ENCODE measurements around the gene ACTN4.
A peak's percentile ranks its signal among the peaks of the same experiment; 100 is the strongest.
"Not testable (repeated sequence)": the region's sequence is repeated elsewhere in the genome, so short reads cannot be mapped to it uniquely, and the experiment has no call there.

ACTN4 gene

DNA sequence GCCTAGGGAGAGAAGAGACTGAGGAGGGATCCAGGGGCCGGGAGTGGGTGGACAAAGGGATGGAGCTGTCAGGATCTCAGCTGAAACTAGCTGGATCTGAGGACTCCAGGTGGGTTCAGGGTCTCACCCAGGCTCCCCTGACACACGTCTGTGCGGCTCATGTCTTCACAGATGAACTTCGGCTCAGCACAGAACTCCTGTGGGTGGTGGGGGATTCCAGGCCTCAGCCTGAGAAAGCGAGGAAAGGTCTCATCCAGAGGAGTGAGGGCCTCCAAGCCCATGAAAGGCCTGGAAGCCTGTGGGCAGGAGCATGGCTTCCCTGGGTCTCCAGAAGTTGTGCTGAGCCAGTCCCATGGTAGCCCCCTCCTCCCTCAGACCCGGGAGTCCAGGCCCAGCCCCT lies 95.5 kb downstream of the ACTN4 start:
- DNase-seq = no peak

DNA sequence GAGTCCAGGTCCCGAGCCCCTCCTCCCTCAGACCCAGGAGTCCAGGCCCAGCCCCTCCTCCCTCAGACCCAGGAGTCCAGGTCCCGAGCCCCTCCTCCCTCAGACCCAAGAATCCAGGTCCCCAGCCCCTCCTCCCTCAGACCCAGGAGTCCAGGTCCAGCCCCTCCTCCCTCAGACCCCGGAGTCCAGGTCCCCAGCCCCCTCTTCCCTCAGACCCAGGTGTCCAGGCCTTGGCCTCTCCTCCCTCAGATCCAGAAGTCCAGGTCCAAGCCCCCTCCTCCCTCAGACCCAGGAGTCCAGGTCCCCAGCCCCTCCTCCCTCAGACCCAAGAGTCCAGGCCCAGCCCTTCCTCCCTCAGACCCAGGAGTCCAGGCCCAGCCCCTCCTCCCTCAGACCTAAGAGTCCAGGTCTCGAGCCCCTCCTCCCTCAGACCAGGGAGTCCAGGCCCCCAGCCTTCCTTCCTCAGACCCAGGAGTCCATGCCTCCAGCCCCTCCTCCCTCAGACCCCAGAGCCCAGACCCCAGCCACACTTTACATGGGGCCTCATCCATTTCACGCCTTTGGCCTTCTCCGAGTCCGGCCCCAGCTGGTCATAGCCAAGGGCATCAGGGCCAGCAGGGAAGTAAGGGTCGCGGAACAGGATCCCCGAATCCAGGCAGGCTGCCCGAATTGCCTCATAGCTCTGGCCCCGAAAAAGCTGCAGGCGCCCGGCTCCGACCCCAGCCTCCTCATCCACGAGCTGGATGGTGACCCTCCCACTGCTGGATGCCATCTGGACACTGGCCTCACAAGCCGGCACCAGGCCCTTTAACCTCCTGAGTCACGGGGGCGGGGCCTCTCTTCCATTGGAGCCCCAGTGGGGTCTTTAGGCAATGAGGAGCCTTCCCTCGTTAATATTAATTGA lies 96.2 kb downstream of the ACTN4 start:
- DNase-seq = no peak

DNA sequence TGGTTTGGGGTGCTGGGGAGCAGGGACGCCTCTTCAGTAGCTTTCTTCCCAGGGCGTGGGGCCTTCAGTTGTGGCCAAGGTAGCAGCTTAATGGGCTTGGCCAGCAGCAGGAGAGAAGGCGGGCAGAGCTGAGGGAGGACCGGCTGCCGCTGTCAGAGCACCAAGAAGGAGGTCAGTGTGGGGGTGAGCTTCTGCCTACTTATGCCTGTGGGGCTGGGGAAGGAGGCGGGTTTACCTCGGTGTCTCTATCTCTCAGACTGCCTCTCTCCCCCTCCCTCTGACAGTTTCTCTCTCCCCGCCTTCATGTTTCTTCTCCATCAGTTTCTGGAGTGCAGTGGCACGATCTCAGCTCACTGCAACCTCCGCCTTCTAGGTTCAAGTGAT lies 96.8 kb downstream of the ACTN4 start, which contains the start of gene CAPN12:
Gene CAPN12 (minus strand): TSS at position 177 of the 384 bp plus-strand sequence. CDS start 309 bp downstream, outside the sequence.
- no peak for DNase-seq

DNA sequence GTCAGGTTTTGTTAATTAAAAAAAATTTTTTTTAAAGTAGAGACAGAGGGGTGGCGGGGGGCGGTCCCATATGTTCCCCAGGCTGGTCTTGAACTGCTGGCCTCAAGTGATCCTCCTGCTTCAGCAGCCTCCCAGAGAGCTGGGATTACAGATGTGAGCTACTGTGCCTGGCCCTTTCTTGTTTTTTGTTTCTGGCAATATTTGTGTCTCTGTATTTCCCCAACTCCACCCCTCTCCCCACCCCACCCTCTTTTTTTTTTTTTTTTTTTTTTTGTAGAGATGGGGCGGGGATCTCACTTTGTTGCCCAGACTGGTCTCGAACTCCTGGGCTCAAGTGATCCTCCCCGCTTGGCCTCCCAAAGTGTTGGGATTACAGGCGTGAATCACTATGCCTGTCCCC lies 97.4 kb downstream of the ACTN4 start:
- DNase-seq = no peak

DNA sequence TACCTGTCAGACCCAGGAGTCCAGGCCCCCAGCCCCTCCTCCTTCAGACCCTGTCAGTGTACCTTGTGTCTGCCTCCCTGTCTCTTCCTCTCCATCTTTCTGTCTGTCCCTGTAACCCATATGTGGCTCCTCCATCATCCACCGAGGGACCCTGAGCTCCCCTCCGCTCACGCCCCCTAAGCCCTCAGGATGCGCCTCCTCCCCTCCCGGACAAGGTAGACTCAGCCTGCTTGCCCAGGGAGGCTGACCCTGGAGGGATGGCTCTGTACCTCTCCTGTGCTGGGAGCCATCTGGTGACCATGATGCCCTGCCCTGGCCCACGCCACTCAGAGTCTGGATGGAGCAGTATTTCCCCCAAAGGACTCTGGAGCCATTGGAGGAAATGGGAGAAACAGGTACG lies 97.9 kb downstream of the ACTN4 start:
- DNase-seq = no peak

DNA sequence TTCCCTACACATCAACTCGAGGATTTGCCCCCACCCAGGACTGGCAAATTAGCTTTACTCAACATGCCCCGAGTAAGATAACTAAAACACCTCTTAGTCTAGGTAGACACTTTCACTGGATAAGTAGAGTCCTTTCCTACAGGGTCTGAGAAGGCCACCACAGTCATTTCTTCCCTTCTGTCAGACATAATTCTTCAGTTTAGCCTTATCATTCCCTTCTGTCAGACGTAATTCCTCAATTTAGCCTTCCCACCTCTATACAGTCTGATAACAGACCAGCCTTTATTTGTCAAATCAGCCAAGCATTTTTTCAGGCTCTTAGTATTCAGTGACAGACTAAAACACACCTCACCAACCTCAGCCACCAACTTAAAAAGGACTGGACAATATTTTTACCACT lies 106.3 kb downstream of the ACTN4 start:
- not testable (repeated sequence) for DNase-seq

DNA sequence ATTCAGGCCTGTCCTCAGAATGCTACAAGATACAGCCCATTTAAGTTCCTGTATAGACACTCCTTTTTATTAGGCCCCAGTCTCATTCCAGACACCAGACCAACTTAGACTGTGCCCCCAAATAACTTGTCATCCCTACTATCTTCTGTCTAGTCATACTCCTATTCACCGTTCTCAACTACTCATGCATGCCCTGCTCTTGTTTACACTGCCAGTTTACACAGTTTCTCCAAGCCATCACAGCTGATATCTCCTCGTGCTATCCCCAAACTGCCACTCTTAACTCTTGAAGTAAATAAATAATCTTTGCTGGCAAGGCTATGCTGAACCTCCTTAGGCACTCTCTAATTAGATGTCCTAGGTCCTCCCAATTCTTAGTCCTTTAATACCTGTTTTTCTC lies 106.7 kb downstream of the ACTN4 start:
- not testable (repeated sequence) for DNase-seq

DNA sequence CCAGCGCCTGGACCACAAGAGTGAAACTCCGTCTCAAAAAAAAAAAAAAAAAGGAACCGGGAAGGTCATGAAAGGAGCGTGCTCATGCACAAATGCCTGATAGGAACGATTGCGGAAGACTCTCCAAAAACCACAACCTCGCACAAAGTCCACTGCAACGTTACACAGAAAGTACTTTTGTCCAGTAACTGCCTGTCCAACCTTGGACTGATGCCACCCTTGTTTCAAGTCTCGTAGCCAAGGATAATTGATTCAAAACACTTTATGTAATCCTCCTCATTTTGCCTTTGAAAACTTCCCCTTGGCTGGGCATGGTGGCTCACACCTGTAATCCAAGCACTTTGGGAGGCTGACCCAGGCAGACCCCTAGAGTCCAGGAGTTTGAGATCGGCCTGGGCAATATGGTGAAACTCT lies 112.1 kb downstream of the ACTN4 start:
- DNase-seq = no peak

DNA sequence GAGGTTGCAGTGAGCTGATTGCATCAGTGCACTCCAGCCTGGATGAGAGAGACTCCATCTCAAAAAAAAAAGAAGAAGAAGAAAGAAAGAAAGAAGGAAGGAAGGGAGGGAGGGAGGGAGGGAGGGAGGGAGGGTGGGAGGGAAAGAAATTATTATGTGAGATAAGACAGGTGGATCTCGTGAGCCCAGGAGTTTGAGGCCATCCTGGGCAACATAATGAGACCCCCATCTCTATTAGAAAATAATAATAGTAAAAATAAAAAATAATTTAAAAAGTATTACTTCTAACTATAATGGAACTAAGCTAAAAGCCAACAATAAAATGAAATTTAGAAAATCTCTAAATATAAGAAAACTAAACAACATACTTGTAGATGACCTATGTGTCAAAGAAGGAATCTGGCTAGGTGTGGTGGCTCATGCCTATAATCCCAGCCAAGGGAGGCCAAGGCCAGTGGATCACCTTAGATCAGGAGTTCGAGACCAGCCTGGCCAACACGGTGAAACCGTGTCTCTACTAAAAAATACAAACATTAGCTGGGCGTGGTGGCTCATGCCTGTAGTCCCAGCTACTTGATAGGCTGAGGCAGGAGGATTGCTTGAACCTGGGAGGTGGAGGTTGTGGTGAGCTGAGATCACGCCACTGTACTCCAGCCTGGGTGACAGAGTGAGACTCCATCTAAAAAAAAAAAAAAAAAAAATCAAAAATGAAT lies 113.5 kb downstream of the ACTN4 start:
- DNase-seq = not testable (repeated sequence)

DNA sequence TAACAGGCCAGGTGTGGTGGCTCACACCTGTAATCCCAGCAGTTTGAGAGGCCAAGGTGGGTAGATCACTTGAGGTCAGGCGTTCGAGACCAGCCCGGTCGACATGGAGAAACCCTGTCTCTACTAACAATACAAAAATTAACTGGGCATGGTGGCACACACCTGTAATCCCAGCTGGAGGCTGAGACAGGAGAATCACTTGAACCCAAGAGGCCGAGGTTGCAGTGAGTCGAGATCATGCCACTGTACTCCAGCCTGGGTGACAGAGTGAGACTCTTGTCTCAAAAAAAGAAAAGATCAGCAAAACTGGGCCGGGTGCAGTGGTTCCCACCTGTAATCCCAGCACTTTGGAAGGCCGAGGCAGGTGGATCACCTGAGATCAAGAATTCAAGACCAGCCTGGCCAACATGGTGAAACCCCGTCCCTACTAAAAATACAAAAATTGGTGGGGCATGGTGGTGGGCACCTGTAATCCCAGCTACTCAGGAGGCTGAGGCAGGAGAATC lies 114.5 kb downstream of the ACTN4 start:
- DNase-seq = not testable (repeated sequence)

DNA sequence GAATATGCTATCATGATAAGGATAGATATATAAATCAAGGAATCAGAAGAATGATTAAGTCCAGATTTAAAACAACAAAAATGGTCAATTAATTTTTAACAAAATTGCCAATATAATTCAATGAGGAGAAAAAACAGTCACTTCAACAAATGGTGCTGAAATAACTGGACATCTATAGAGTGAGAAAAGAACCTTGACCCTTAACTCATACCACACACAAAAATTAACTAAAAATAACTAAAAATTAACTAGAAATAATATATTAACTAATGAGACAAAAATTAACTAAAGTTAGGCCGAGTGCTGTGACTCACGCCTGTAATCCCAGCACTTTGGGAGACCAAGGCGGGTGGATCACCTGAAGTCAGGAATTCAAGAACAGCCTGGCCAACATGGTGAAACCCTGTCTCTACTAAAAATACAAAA lies 116.4 kb downstream of the ACTN4 start:
- no peak for DNase-seq

DNA sequence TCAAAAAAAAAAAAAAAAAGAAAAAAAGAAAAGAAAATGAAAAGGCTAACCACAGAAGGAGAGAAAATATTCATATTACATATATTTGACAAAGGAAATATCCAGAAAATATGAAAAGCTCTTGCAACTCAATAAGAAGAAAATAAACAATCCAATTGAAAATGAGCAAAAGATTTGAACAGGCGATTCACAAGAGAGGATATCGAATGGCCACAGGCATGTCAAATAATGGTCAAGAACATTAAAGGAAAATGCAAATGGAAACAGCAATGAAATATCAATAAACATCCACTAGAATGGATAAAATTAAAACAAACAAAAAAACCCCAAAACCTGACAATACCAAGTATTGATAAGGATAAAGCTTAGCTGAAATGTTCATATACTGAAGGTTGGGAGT lies 117.8 kb downstream of the ACTN4 start:
- no peak for DNase-seq

DNA sequence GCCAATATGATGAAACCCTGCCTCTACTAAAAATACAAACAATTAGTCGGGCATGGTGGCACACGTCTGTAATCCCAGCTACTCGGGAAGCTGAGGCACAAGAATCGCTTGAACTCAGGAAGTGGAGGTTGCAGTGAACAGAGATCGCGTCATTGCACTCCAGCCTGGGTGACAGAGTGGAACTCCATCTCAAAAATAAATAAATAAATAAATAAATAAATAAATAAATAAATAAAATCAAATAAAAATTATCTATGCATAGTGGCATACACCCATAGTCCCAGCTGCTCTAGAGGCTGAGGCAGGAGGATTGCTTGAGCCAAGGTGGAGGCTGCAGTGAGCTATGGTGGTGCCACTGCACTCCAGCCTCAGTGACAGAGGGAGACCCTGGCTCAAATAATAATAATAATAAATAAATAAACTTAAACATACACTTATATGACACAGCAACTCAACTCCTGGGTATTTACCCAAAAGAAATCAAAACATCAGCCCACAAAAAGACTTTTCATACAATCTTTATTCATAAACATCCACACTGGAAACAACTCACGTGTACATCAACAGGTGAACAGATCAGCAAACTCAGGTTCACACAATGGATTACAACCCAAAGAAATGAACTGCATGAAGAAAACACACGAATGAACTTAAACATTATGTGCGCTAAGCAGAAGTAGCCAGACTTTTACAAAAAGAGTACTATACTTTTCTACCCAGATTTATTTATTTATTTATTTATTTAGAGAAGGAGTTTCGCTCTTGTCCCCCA lies 119.0 kb downstream of the ACTN4 start:
- DNase-seq = no peak

DNA sequence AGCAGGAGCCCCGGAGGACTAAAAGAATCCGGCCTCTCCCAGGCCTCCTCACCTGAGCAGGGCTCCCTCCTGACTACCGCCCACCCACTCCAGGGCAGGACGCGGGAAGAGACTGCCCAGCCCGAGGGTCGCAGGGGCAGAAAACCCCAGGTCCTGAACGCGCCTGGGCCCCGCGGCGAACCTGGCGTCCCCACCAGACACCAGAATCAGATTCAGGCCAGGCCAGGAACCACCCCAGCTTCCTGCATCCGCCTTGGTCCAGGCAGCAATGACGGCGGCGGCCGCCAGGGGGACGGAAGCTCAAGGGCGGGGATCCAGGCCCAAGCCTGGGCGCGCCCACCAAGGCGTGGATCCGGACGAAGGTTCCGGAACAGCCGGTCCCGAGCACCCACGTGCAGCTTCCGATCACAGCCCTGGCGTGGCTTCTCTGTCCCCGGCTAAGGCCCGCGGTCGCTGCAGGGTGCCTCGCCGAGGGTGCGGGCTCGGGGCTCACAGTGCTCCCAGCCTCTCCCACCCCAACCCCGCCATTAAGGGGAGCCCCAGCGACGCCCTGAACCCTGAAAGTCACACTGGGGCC lies 122.3 kb downstream of the ACTN4 start:
- DNase-seq = peak; percentile 23

DNA sequence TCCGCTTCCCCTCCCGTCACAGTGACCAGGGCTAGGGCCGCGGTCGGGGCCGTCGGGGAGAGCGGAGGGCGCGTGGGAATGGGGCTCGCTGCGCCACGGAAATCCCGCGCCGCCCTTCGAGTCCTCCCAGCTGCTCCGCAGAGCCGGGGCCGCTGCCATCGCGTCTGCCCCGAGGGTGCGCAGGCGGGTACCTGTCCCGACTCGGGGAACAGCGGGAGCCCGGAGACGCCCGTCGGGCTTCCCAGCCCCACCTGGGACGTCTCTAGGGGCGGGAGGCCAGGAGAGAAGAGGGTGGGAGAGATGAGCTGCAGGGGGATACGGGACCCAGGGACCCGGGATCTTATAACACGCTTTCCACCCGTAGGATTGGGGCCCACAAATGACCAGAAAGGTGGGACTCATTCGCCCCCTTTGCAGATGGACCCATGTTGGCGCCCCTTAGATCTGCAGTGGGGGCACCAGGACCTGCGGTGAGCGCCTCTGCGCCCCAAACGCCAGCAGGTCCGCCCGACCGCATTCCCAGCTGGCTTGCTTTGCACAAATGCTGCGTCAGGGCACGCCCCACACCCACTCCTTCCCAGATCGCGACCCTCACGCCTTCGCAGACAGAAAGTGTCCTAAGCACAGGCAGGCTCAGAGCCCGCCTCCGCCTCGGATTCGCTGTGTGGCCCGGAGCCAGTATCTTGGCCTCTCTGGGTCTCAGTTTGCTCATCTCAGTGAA lies 122.9 kb downstream of the ACTN4 start:
- DNase-seq = not testable (repeated sequence)

DNA sequence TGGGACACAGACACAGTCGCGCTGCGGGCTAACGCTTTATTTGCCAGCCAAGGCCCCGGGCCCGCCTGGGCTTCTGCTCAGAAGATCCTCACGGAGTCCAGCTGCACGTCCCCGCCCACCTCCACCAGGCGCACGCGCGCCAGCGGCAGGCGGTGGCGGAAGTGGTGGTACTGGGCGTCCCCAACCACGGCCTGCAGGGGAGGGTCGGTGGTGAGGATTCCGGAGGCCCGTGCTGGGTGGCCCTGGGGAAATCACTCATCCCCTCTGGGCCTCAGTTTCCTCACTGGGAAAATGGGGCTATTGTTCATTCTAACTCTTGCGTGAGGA lies 123.5 kb downstream of the ACTN4 start:
- DNase-seq = not testable (repeated sequence)

DNA sequence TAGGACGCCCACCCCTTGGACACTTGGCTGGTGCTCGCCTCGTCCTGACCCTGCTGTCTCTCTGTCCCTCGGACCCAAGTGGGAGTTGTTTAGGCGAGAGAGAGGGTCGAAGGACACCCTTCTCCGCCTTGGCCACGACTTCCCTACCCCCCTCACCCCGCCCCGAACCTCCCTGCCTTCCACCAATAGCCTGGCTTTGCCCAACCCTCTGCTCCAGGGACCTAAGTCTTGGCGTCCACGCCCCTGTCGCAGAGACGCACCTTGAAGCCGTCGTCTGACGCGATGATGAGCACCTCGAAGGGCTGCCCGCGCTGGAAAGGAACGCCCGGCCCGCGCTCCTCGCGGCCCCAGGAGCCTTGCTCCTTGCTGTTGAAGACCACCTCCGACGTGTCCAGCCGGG lies 124.1 kb downstream of the ACTN4 start:
- DNase-seq = not testable (repeated sequence)

DNA sequence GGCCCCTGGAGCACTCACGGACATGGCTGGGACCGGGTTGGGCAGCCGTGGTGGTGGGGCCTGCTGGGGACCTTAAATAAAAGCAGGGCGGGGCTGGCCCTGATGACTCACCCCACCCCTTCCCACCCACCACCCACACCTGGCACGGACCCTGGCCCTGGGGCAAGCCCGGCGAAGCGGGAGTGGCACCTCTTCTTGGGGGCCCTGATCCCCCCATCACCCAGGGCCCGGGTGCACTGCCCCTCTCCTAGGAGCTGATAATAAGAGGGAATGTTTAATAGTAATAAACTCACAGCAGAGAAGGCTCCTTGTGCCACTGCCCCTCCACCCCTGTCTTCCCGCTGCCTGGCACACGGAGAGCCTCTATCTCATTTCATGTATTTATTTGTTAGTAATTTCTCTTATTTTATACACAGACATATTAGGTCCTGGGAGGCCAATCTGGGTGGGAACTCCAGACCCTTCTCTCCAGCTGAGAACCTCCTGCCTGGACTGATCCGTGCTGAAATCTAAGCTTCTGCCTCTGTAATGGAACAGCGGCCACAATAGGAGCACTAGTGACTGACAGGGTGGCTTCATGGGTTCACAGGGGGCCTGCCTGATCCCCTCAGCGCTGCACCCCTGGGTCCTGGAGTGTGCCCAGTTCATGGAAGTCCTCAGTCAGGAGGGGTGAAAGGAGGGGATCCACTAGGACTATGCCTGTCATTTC lies 126.2 kb downstream of the ACTN4 start, which contains the start of gene LGALS7:
Gene LGALS7 (minus strand): TSS at position 49 of the 709 bp plus-strand sequence. CDS start 25 bp downstream, at position 24.
- no peak for DNase-seq

DNA sequence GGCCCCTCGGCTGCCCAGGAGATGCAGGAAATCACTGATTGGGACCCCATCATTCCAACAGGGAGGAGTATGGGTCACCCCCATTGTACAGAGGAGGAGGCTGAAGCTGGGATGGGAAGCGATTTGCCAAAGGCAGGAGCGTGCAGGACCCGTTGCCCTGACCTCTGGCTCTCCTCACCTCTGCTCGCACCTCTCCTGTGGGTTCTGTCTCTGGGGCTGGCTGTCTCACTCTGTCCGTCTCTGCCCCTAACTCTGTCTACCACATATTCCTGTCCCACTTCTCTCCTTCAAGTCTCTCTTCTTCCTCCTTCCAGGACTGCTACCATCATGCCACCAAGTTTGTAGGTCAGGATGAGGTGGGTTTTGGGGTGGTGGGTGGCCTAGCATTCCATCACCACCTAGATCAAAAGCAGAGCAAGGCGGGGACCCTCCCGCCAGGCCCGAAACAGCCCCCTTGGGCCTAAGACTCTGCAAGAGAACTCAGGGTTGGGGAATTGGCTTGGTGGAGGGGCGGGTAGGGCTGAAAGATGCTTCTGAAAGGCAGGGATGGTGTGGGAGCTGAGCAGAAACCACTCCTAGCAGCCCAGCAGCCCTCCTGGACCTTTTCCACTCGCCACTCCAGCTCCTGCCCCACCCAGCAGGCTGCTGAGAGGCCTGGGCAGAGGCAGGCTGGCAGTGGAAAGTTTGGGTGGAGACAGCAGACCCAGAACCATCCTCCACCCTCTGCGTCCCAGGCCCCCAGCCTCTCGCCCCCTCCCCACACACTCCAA lies 126.9 kb downstream of the ACTN4 start:
- DNase-seq = no peak

DNA sequence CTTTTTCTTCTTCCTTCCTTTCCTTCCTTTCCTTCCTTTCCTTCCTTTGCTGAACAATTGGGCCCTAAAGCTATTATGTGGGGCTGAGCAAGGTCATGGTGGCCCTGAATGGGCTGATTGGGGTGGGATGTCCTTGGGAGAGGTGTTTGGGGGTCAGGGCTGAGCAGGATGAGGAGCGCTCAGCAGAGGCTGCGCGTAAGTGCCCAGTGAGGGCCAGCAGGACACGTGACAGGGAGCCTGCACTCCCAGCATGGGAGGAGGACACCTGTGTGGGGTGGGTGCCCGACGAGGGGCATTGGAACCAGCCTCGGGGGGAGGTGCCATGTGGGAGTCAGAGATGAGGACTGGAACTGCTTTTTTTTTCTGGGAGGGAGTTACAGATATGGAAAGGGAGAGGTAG lies 131.3 kb downstream of the ACTN4 start:
- no peak for DNase-seq

Data from NCI-H82 (cell line).